GM10847 (cell line): ENCODE data around the gene RAB1B.

ENCODE experiments used
- POLR2A ChIP-seq: IDR thresholded peaks from 2 replicates; pipeline ENCODE4 v1.6.1; 2011; ENCODE audit not compliant: insufficient read length; ENCODE audit errors: extremely low read depth

The RAB1B gene

DNA sequence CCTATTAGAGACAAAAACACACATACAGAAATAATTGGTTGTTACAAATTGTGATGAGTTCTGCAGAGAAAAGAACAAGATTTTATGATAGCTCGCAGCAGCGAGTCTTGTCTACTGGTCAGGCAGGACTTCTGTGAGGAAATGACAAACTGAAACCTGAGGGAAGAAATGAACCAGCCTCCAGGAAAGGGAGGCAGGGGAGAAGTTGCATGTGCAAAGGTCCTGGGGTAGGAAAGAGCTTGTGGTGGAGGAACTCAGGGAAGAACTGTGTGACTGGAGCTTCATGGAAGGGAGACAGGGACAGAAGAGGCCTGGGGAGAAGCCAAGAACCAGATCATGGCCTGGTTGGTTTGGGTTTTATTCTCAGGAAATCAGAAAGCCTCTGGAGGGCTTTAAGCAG lies 9.2 kb upstream of the RAB1B start:
- no peak for TF ChIP-seq POLR2A

DNA sequence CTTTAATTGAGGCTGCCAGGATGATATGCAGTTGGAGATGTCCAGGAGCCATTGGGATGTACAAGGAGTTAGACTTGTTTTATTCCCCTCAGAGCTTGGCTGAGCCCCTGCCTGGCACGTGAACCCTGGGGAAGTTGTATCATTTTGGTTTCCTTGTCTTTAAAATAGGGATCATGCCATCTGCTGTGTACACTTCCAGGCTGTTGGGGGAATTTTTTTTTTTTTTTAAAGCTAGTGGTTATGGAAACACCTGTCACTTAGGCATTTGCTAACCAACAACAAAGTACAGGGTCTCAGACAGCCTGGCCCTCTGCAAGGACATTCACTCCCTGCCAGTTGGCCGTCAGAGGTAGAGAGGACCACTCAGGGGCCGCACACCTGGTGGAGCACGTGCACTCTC lies 8.5 kb upstream of the RAB1B start:
- TF ChIP-seq POLR2A: no peak

- TF ChIP-seq POLR2A: no peak
Measured at GRCh38 chr11:66261578-66261977, 6.9 kb upstream of the RAB1B start.

GRCh38 chr11:66262191-66262590 lies 6.2 kb upstream of the RAB1B start:
- no peak for TF ChIP-seq POLR2A

- no peak for TF ChIP-seq POLR2A
Measured at GRCh38 chr11:66262696-66263095, 5.7 kb upstream of the RAB1B start.

GRCh38 chr11:66263231-66263630 lies 5.2 kb upstream of the RAB1B start:
- no peak for TF ChIP-seq POLR2A

DNA sequence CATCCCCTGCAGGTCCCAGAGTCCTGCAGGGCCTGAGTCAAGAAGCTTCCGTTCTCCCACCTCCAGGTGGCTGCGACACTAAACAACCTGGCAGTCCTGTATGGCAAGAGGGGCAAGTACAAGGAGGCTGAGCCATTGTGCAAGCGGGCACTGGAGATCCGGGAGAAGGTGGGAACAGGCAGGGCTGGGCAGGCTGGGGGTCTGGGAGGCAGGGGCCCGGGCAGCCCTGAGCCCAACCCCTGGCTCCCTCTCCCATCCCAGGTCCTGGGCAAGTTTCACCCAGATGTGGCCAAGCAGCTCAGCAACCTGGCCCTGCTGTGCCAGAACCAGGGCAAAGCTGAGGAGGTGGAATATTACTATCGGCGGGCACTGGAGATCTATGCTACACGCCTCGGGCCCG lies 4.7 kb upstream of the RAB1B start:
- no peak for TF ChIP-seq POLR2A

GRCh38 chr11:66264383-66264782 lies 4.1 kb upstream of the RAB1B start:
- TF ChIP-seq POLR2A: no peak

DNA sequence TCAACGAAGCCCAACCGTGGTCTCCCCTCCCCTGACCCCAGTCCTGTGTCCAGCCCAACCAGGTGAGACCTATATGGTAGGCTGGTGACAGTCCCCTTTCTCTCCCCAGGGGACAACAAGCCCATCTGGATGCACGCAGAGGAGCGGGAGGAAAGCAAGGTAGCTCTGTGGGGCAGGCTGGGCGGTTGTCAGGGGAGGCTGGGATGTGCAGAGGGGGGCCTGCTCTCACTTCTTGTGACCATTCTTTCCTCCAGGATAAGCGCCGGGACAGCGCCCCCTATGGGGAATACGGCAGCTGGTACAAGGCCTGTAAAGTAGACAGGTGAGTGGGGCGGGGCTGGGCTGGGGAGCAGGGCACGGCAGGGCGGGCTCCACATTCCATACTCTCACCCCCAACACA lies 3.5 kb upstream of the RAB1B start:
- no peak for TF ChIP-seq POLR2A

DNA sequence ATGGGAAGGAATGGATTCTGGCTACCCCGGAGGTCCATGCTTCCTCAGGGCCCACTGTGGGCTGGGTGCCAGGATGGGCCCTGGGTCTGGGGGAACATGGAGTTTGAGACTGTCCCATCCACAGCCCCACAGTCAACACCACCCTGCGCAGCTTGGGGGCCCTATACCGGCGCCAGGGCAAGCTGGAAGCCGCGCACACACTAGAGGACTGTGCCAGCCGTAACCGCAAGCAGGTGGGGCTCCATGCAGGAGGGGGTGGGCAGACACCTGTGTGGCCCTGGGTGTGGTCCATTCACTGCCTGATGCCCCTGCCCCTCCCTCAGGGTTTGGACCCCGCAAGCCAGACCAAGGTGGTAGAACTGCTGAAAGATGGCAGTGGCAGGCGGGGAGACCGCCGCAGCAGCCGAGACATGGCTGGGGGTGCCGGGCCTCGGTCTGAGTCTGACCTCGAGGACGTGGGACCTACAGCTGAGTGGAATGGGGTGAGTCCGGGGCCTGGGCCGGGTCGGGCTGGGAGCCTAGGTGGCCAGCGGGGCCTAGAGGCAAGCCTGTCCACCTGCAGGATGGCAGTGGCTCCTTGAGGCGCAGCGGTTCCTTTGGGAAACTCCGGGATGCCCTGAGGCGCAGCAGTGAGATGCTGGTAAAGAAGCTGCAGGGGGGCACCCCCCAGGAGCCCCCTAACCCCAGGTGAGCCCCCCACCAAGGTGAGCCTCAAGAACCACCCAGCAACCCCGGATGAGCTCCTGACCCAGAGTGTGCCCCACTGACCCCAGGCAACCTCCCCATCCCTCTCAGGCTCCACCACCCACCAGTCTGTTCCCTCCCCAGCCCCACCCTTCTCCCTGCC lies 2.7 kb upstream of the RAB1B start:
- TF ChIP-seq POLR2A: no peak

GRCh38 chr11:66266378-66267038 lies 1.9 kb upstream of the RAB1B start:
- no peak for TF ChIP-seq POLR2A

- no peak for TF ChIP-seq POLR2A
Measured at GRCh38 chr11:66267039-66267378, 1.4 kb upstream of the RAB1B start.

DNA sequence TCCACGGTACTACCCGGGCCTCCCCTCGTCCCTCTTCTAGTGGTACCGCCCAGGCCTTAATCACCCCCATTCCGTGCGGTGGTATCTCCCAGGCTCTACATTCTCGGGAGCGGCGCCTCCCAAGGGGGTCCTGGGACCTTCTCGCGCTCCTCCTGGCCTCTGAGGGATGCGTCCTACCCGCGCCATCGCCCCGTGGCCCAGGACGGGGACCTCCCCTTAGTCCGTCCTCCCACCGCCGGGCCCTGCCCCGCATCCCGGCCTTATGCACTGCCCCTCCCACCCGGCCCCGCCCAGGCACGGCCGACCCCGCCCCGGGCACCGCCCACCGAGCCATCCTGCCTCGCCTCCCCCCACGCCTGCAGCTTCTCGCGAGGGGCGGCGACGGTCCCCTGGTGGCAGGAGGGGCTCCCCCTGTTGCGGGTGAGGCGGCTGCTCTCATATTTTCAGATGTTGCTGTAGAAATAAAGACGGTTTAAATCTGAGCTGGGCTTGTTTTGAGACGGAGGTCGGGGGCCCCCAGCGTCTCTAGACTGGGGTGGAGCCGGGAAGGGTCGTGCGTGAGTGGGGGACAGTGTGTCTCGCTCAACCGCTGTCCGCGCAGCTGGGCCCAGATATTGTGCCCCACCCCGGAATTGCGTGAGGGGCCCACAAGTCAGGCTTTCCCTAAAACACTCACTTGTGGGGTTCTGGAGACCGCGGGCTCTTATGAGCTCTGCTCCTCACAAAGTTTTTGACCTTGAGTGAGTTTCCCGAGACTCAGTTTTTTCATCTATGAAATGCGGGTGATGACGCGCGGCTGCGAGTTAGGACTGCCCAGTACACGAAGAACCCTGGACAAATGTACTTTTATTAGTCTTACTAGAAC lies 828 bp upstream of the RAB1B start:
- TF ChIP-seq POLR2A: peak; percentile 34

GRCh38 chr11:66268952-66269905 lies 790 bp downstream of the RAB1B start:
- TF ChIP-seq POLR2A: no peak

GRCh38 chr11:66271816-66272215 lies 3.4 kb downstream of the RAB1B start:
- TF ChIP-seq POLR2A: no peak
